HUES48 (cell line): ENCODE results near the gene IP6K3.

Source experiments
- H3K27ac ChIP-seq: one replicate; pipeline ENCODE4 v1.7.0; 2013; ENCODE audit warnings: low read depth, low read length, inconsistent platforms
- H3K27me3 ChIP-seq: 2 replicates; pipeline ENCODE4 v1.6.1; 2013; ENCODE audit warnings: mild to moderate bottlenecking, low read length; ENCODE audit not compliant: control insufficient read depth, insufficient read depth
- H3K36me3 ChIP-seq: 2 replicates; pipeline ENCODE4 v1.6.1; 2013; ENCODE audit warnings: low read length; ENCODE audit not compliant: control insufficient read depth, insufficient read depth
- H3K4me1 ChIP-seq: 2 replicates; pipeline ENCODE4 v1.6.1; 2013; ENCODE audit warnings: mild to moderate bottlenecking, low read length; ENCODE audit not compliant: control insufficient read depth, insufficient read depth
- H3K4me3 ChIP-seq: 2 replicates; pipeline ENCODE4 v1.5.1; 2013; ENCODE audit warnings: mild to moderate bottlenecking, low read depth, low read length
- H3K9ac ChIP-seq: 2 replicates; pipeline ENCODE4 v1.6.1; 2013; ENCODE audit warnings: mild to moderate bottlenecking, low read depth, low read length, moderate library complexity
- H3K9me3 ChIP-seq: 2 replicates; pipeline ENCODE4 v1.6.1; 2013; ENCODE audit warnings: low read length; ENCODE audit not compliant: control insufficient read depth, insufficient read depth

Gene IP6K3

GRCh38 chr6:33748841-33749240 is 2.1 kb upstream of the IP6K3 start:
- peaks cover 25% of the 10 kb centered on the region for H3K4me1 ChIP-seq

DNA sequence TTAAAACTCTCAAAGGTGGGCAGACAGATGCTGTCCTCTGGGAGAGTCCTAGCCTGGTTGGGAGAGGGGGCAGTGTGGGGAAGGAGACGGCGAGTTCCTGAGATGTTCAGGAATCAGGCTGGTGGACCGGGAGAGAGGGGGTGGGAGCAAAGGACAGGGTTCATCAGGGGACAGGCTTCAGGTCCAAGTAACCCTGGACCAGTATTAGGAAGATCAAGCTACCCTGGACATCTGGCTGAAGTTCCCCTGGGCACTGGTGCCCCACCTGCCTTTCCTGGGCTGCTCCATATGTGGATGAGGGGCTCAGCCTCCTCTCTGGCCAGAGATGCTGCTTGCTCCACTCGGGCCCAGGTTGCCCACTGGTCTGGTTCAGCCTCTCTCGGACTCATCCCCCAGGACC is 1.1 kb upstream of the IP6K3 start:
- no peaks in the 10 kb centered on the region for H3K36me3 ChIP-seq
- H3K4me1 ChIP-seq: peaks cover 25% of the 10 kb centered on the region
- no peaks in the 10 kb centered on the region for H3K9me3 ChIP-seq
- H3K9ac ChIP-seq: no peak overlapping the region
- H3K4me3 ChIP-seq: no peak overlapping the region
- H3K27me3 ChIP-seq: no peaks in the 10 kb centered on the region; the same call in 1 of the 2 replicates
- H3K27ac ChIP-seq: no peak overlapping the region

More at GRCh38 chr6:33748841-33749240, 2.1 kb upstream of the IP6K3 start:
- H3K36me3 ChIP-seq: no peaks in the 10 kb centered on the region
- H3K27me3 ChIP-seq: no peaks in the 10 kb centered on the region; the same call in 1 of the 2 replicates
- no peak overlapping the region for H3K4me3 ChIP-seq
- no peak overlapping the region for H3K9ac ChIP-seq
- no peak overlapping the region for H3K27ac ChIP-seq
- H3K9me3 ChIP-seq: no peaks in the 10 kb centered on the region

DNA sequence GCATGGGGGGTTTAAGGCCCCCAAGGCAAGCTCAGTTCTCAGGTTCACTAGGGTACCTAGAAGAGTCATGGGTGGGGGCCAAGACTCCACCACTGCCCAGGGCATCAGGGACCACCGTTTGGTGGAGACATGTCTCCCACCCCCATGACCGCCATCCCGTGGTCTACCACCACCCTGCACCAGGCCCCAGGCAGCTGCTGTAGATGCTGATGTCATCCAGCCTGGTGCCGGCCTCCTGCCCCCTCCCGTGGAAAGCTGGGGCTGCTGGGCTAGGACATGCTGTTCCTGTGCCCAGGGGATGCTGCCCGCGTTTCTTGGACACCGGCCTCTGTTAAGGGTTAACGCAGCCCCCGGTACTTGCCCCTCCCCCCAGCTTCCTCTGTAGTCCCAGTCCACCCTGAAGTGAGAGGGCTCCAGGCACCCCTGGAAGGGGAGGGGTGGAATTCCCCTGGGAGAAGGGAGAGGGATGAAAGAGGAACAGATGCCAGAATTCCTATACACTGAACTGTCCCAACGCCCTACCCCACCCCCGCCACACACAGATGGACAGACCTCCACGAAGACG is 587 bp downstream of the IP6K3 start:
- Histone ChIP-seq H3K27me3 (no peaks in the 10 kb centered on the region; the same call in 1 of the 2 replicates), H3K9me3 (no peaks in the 10 kb centered on the region), H3K9ac (no peak overlapping the region), H3K4me3 (no peak overlapping the region), H3K36me3 (no peaks in the 10 kb centered on the region), H3K4me1 (peaks cover 25% of the 10 kb centered on the region), H3K27ac (no peak overlapping the region)

DNA sequence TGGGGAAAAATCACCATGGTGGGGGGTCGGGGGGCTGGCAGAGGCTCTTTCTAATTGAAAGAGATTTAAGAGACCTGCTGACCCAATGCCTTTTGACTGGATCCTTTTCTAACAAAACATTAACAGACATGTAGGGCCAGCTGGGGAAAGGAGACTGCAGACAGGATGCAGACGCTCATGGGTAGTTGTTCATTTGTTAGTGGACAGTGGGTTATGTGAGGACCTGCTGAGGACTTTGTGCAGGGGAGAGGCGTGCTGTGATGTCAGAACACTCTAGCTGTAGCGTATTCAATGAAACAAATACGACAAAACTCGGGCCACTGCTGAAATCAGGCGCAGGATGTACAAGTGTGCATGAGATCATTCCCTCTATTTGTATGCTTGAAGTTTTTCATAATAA is 1.2 kb downstream of the IP6K3 start:
- Histone ChIP-seq H3K4me3 (no peak overlapping the region), H3K9ac (no peak overlapping the region), H3K9me3 (no peaks in the 10 kb centered on the region), H3K27ac (peak overlapping the region; percentile 24), H3K27me3 (no peaks in the 10 kb centered on the region; the same call in 1 of the 2 replicates), H3K4me1 (peaks cover 25% of the 10 kb centered on the region), H3K36me3 (no peaks in the 10 kb centered on the region)

- Histone ChIP-seq H3K9me3 (no peaks in the 10 kb centered on the region), H3K9ac (no peak overlapping the region), H3K4me1 (peaks cover 25% of the 10 kb centered on the region), H3K36me3 (no peaks in the 10 kb centered on the region), H3K27me3 (no peaks in the 10 kb centered on the region; the same call in 1 of the 2 replicates), H3K4me3 (no peak overlapping the region), H3K27ac (peak overlapping the region; percentile 24)
Observed at GRCh38 chr6:33744895-33745546, 1.7 kb downstream of the IP6K3 start.

GRCh38 chr6:33744001-33744848 is 2.5 kb downstream of the IP6K3 start:
- Histone ChIP-seq H3K27me3 (no peaks in the 10 kb centered on the region; the same call in 1 of the 2 replicates), H3K4me1 (peaks cover 25% of the 10 kb centered on the region), H3K4me3 (no peak overlapping the region), H3K9me3 (no peaks in the 10 kb centered on the region), H3K9ac (no peak overlapping the region), H3K27ac (no peak overlapping the region), H3K36me3 (no peaks in the 10 kb centered on the region)

DNA sequence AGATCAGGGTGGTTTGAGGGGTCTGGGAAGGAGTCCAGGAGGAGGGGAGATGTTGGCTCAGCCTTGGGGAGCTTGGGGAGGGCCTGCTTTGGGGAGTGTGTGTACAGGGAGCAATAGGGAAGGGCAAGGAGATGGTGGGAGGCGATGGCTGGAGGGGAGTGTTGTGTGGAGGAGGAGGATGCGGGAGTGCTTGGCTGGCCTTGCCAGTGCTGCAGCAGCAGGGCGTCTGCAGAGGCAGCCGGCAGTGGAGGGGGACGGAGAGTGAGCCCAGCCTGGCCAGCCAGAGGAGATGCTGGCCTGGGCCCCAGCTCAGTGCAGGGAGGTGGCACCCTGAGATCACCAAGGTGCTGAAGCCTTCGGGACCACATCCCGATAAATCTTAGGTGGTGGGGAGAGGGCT is 3.9 kb downstream of the IP6K3 start:
- H3K27ac ChIP-seq: no peak overlapping the region
- H3K36me3 ChIP-seq: no peaks in the 10 kb centered on the region
- no peak overlapping the region for H3K4me3 ChIP-seq
- no peaks in the 10 kb centered on the region for H3K9me3 ChIP-seq
- H3K4me1 ChIP-seq: peaks cover 25% of the 10 kb centered on the region
- H3K27me3 ChIP-seq: no peaks in the 10 kb centered on the region; the same call in 1 of the 2 replicates
- H3K9ac ChIP-seq: no peak overlapping the region

DNA sequence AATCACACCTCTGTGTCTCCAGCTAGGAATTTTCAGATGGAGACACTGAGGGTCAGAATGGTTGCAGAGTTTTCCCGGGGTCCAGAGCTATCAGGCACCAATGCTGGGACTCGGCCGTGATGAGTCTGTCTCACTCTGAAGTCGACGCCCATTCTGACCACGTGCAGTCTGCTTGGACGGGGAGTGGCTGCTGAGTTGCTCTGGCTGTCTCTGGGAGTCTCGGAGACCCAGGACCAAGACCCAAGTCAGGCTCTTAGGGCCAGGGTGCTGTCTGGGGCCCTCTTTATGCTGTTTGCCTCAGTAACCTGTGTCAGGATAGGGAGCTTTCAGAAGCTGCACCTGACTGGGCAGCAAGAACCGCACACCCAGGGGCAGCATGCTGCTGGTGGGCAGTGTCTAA is 4.6 kb downstream of the IP6K3 start:
- H3K9me3 ChIP-seq: no peaks in the 10 kb centered on the region
- H3K4me3 ChIP-seq: no peak overlapping the region
- no peaks in the 10 kb centered on the region for H3K36me3 ChIP-seq
- H3K27ac ChIP-seq: no peak overlapping the region
- no peaks in the 10 kb centered on the region for H3K27me3 ChIP-seq
- peaks cover 25% of the 10 kb centered on the region for H3K4me1 ChIP-seq
- no peak overlapping the region for H3K9ac ChIP-seq

DNA sequence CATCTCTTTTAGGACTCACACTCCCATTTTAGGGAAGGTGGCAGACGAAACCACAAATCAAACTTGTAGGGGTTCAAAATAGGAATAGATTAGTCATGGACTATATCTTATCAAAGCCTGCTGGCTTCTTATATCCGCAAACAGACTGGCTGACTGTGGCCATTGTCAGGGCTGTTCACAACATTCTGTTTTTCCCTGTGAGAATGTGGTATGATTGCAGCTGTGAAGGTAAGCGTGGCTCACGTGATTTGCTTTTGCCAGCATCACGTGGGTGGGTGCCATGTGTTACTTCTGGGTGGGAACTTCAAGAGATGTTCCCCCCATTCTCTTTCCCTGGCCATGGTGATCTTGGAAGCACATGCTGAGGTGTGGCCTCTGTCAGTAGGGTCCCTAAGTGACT is 5.9 kb downstream of the IP6K3 start:
- Histone ChIP-seq H3K27me3 (no peaks in the 10 kb centered on the region), H3K4me1 (peaks cover 12% of the 10 kb centered on the region), H3K9ac (no peak overlapping the region), H3K36me3 (no peaks in the 10 kb centered on the region), H3K4me3 (no peak overlapping the region), H3K9me3 (no peaks in the 10 kb centered on the region), H3K27ac (no peak overlapping the region)

DNA sequence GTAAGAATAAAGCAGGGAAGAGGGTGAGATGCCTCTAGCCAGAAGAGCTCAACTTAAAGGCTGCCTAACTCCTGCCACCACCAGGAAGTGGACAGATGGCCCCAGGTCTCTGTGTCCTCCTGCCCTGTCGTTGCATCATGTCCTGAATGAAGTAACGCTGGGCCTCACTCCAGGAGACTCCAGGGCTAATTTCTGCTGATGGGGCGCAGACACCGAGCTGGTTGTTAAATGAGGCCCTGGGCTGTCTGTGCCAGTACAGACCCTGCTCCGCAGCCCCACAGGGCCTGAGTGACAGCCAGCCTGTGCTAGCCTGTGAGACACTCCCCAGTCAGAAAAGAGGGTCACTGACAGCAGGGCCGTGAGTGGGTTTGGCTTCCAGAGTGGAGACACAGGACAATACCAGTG is 6.5 kb downstream of the IP6K3 start:
- H3K9me3 ChIP-seq: no peaks in the 10 kb centered on the region
- no peaks in the 10 kb centered on the region for H3K36me3 ChIP-seq
- H3K9ac ChIP-seq: no peak overlapping the region
- peaks cover 6% of the 10 kb centered on the region; the same call in 1 of the 2 replicates for H3K4me1 ChIP-seq
- no peak overlapping the region for H3K27ac ChIP-seq
- H3K4me3 ChIP-seq: no peak overlapping the region
- no peaks in the 10 kb centered on the region for H3K27me3 ChIP-seq

GRCh38 chr6:33739571-33739970 is 7.1 kb downstream of the IP6K3 start:
- no peak overlapping the region for H3K4me3 ChIP-seq
- no peaks in the 10 kb centered on the region for H3K9me3 ChIP-seq
- H3K27ac ChIP-seq: no peak overlapping the region
- H3K36me3 ChIP-seq: no peaks in the 10 kb centered on the region
- H3K4me1 ChIP-seq: peaks cover 2% of the 10 kb centered on the region; the same call in 1 of the 2 replicates
- H3K27me3 ChIP-seq: no peaks in the 10 kb centered on the region
- no peak overlapping the region for H3K9ac ChIP-seq
